Transverse colon (tissue), 4 donors: ENCODE data around the gene TFEB. TPM values are rescaled to one million over a fixed set of nuclear protein-coding genes. Genes with fewer than 3 reads are reported as not detected.

Experiments used
- DNase-seq: peaks from one replicate; pipeline ENCODE4 v3.0.0-alpha.2; 2019
- H3K27ac ChIP-seq, 4 donors: fragments of 200-600 bp; sonication (generic); 2 replicates each; pipeline ENCODE4 v1.5.1; 2016 to 2018; ENCODE audit warnings: inconsistent platforms in 4 of 4
- H3K27me3 ChIP-seq: fragments of 200-600 bp; sonication (generic); 2 replicates; pipeline ENCODE4 v1.5.1; 2017; ENCODE audit warnings: inconsistent platforms
- H3K36me3 ChIP-seq, 4 donors: fragments of 200-600 bp; sonication (generic); 2 replicates each; pipeline ENCODE4 v1.5.1; 2017 to 2019; ENCODE audit warnings: inconsistent platforms in 4 of 4
- H3K4me1 ChIP-seq, 4 donors: fragments of 200-600 bp; sonication (generic); 2 replicates each; pipeline ENCODE4 v1.5.1; 2017 to 2020; ENCODE audit warnings: inconsistent platforms in 4 of 4
- H3K4me3 ChIP-seq, 4 donors: fragments of 200-600 bp; sonication (generic); 1 replicate in 1 of 4; 2 replicates in 3 of 4; pipeline versions ENCODE4 v1.5.1 to v1.6.1; 2017 to 2019; ENCODE audit warnings: inconsistent platforms in 4 of 4
- H3K9me3 ChIP-seq, 2 donors: fragments of 200-600 bp; sonication (generic); 2 replicates each; pipeline ENCODE4 v1.5.1; 2017 to 2019; ENCODE audit warnings: inconsistent platforms in 2 of 2
- CTCF ChIP-seq, 5 experiments: fragments of 200-600 bp in 3 of 5; fragments of 450-650 bp in 2 of 5; sonication (generic) in 3 of 5; IDR thresholded peaks; 1 replicate in 2 of 5; 2 replicates in 3 of 5; pipeline ENCODE4 v1.5.1; 2016 to 2017; ENCODE audit warnings: antibody characterized with exemption in 5 of 5, inconsistent platforms in 3 of 5, mild to moderate bottlenecking in 2 of 5, moderate library complexity in 1 of 5
- EP300 ChIP-seq: sonication (generic); formaldehyde crosslinking; IDR thresholded peaks from one replicate; pipeline ENCODE4 v1.6.1; 2017; ENCODE audit warnings: antibody characterized with exemption, low read depth
- POLR2A ChIP-seq: fragments of 450-650 bp; IDR thresholded peaks from one replicate; pipeline ENCODE4 v1.6.1; 2016; ENCODE audit warnings: antibody characterized with exemption, mild to moderate bottlenecking, moderate library complexity
- POLR2AphosphoS5 ChIP-seq, 3 donors: sonication (generic); formaldehyde crosslinking; IDR thresholded peaks; one replicate each; pipeline ENCODE4 v1.6.1; 2016; ENCODE audit warnings: antibody characterized with exemption in 3 of 3
- WGBS, 2 donors: methylation state at CpG; one replicate each; pipeline ENCODE4 v1.1.5; 2018; ENCODE audit warnings: low coverage in 1 of 2; 5-methylcytosine and 5-hydroxymethylcytosine counted together
- in situ Hi-C, 4 donors: fragments of 200-750 bp; cut with MboI; loops; one replicate each; pipeline versions ENCODE4 v1.15.0 to v1.15.1; 2017; ENCODE audit warnings: low sequenced_read_pairs in 3 of 4, low pct_ligation_motif_present in 1 of 4, low pct_unique_long_range_greater_than_20kb in 1 of 4
- intact Hi-C: fragments of 100-400 bp; cut with DNase I; formaldehyde crosslinking; loops from one replicate; pipeline ENCODE4 v1.15.1; 2023; ENCODE audit warnings: low total_unique reads
- total RNA-seq, 4 donors: library from RNA; depleted of rRNA; stranded (reverse); fragments of >200 nt; gene quantifications; one replicate each; pipeline ENCODE4 v1.1.0, GENCODE V29; 2016

The TFEB gene
- total RNA-seq, 4 donors from 2014 or later = 30.4 to 47.1 (median 38.1) TPM

- H3K4me3 ChIP-seq = no peak overlapping the region
- WGBS, 2 donors = 92% methylated on average over 3 of the region's 3 CpGs; no CpG with 5 or more reads in 1 of the 2 donors
- no peak for TF ChIP-seq CTCF (IDR thresholded peaks at IDR 0.05)
- TF ChIP-seq POLR2AphosphoS5 (IDR thresholded peaks at IDR 0.05) = no peak
- no peak for TF ChIP-seq POLR2A
- no peak for TF ChIP-seq EP300
- in situ Hi-C loops = no loop called here
- H3K4me1 ChIP-seq = peaks cover 34 to 66% (median 41%) of the 10 kb centered on the region in 4 donors
- no peaks in the 10 kb centered on the region for H3K27me3 ChIP-seq
- no peak overlapping the region for H3K27ac ChIP-seq
- no peaks in the 10 kb centered on the region for H3K9me3 ChIP-seq
- DNase-seq = no peak
- no peaks in the 10 kb centered on the region for H3K36me3 ChIP-seq
- intact Hi-C loops = no loop called here
Measured at GRCh38 chr6:41721414-41721813, 14.0 kb downstream of the TFEB start.

GRCh38 chr6:41720783-41721182, 14.6 kb downstream of the TFEB start:
- TF ChIP-seq EP300 = no peak
- no peak for TF ChIP-seq POLR2AphosphoS5 (IDR thresholded peaks at IDR 0.05)
- TF ChIP-seq POLR2A = no peak
- TF ChIP-seq CTCF (IDR thresholded peaks at IDR 0.05) = no peak
- intact Hi-C loops = no loop called here
- Histone ChIP-seq H3K4me1 (peaks cover 37 to 69% (median 44%) of the 10 kb centered on the region in 4 donors), H3K4me3 (no peak overlapping the region), H3K9me3 (no peaks in the 10 kb centered on the region), H3K27me3 (no peaks in the 10 kb centered on the region), H3K36me3 (no peaks in the 10 kb centered on the region), H3K27ac (peak overlapping the region in 1 of 4 donors; percentile 52)
- WGBS, 2 donors = 95% methylated on average over 2 of the region's 2 CpGs; no CpG with 5 or more reads in 1 of the 2 donors
- in situ Hi-C loops = no loop called here
- no peak for DNase-seq

GRCh38 chr6:41720262-41720620, 15.2 kb downstream of the TFEB start:
- 68% methylated on average over 3 of the region's 3 CpGs; no CpG with 5 or more reads in 1 of the 2 donors for WGBS, 2 donors
- in situ Hi-C loops = no loop called here
- peaks cover 37 to 68% (median 44%) of the 10 kb centered on the region in 4 donors for H3K4me1 ChIP-seq

More at GRCh38 chr6:41720262-41720620, 15.2 kb downstream of the TFEB start:
- no peak overlapping the region for H3K4me3 ChIP-seq
- H3K9me3 ChIP-seq = no peaks in the 10 kb centered on the region
- TF ChIP-seq POLR2A = no peak
- no peak for TF ChIP-seq POLR2AphosphoS5 (IDR thresholded peaks at IDR 0.05)
- TF ChIP-seq EP300 = no peak
- TF ChIP-seq CTCF (IDR thresholded peaks at IDR 0.05) = no peak
- intact Hi-C loops = no loop called here
- H3K27me3 ChIP-seq = no peaks in the 10 kb centered on the region
- peak; percentile 8 for DNase-seq
- peak overlapping the region; percentile 24 to 53 (median 42) for H3K27ac ChIP-seq
- no peaks in the 10 kb centered on the region for H3K36me3 ChIP-seq
